Measurements from ENCODE around the gene BMPR2. TPM values are rescaled to one million over a fixed set of nuclear protein-coding genes. Genes with fewer than 3 reads are reported as not detected.
"Not testable (repeated sequence)": the region's sequence is repeated elsewhere in the genome, so short reads cannot be mapped to it uniquely, and the experiment has no call there.

Gene BMPR2
- total RNA-seq, 1 experiment from 2014 or later: 34.9 TPM

DNA sequence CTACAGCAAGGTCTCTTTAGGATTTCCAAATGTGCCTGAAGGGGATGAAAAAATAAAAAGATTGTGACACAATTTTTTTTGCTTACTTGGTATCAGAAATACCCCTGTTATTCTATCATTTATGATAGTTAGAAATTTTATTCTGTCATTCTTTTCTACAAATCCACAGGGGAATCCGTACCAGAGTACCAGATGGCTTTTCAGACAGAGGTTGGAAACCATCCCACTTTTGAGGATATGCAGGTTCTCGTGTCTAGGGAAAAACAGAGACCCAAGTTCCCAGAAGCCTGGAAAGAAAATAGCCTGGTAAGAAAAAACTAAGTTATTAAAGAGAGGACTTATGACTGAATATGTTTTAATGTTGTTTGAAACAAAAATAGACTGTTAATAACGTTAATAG lies 166.0 kb downstream of the BMPR2 start:
- peaks cover 10% of the 10 kb centered on the region for H3K4me1 ChIP-seq (ENCODE audit: insufficient read depth, low read length, poor library complexity, severe bottlenecking)
- H3K9me3 ChIP-seq (ENCODE audit: low read depth, low read length, poor library complexity, severe bottlenecking): no peaks in the 10 kb centered on the region
- intact Hi-C loops (cut with micrococcal nuclease; ENCODE audit: unreplicated experiment): no loop called here
- H3K27me3 ChIP-seq (replicated peaks; ENCODE audit: insufficient read depth, low read depth, low read length, poor library complexity): no peaks in the 10 kb centered on the region
- H3K36me3 ChIP-seq (ENCODE audit: insufficient read depth, low read length, poor library complexity, severe bottlenecking): no peaks in the 10 kb centered on the region
- CTCF ChIA-PET: interaction anchor here (0.7 kb wide), 1 partner anchor 268 kb away, joined by 3 read pairs; no protein-coding TSS in a partner anchor
- no peak for DNase-seq (ENCODE audit: low spot score)
- H3K27ac ChIP-seq (ENCODE audit: low read depth, low read length, poor library complexity, severe bottlenecking): no peak overlapping the region
- BruUV-seq (replicated peaks): no TSS peak
- POLR2A ChIA-PET (ENCODE audit: low non-redundant PET): no interaction called here
- no peak overlapping the region for H3K4me3 ChIP-seq (ENCODE audit: low read depth, low read length, poor library complexity, severe bottlenecking)
- no peak for TF ChIP-seq EZH2 (IDR thresholded peaks at IDR 0.05; ENCODE audit: borderline replicate concordance, low read depth, low read length, poor library complexity, severe bottlenecking)
- TF ChIP-seq, protein P1, sequence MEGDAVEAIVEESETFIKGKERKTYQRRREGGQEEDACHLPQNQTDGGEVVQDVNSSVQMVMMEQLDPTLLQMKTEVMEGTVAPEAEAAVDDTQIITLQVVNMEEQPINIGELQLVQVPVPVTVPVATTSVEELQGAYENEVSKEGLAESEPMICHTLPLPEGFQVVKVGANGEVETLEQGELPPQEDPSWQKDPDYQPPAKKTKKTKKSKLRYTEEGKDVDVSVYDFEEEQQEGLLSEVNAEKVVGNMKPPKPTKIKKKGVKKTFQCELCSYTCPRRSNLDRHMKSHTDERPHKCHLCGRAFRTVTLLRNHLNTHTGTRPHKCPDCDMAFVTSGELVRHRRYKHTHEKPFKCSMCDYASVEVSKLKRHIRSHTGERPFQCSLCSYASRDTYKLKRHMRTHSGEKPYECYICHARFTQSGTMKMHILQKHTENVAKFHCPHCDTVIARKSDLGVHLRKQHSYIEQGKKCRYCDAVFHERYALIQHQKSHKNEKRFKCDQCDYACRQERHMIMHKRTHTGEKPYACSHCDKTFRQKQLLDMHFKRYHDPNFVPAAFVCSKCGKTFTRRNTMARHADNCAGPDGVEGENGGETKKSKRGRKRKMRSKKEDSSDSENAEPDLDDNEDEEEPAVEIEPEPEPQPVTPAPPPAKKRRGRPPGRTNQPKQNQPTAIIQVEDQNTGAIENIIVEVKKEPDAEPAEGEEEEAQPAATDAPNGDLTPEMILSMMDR (conservative IDR thresholded peaks at IDR 0.05; ENCODE audit: low read depth, low read length): no peak

GRCh38 chr2:202545523-202545922 lies 169.4 kb downstream of the BMPR2 start:
- ChIA-PET POLR2A (ENCODE audit: low non-redundant PET) (no interaction called here), CTCF (no interaction called here)
- Histone ChIP-seq H3K4me1 (ENCODE audit: insufficient read depth, low read length, poor library complexity, severe bottlenecking) (peaks cover 10% of the 10 kb centered on the region), H3K4me3 (ENCODE audit: low read depth, low read length, poor library complexity, severe bottlenecking) (no peak overlapping the region), H3K27ac (ENCODE audit: low read depth, low read length, poor library complexity, severe bottlenecking) (no peak overlapping the region), H3K36me3 (ENCODE audit: insufficient read depth, low read length, poor library complexity, severe bottlenecking) (no peaks in the 10 kb centered on the region), H3K9me3 (ENCODE audit: low read depth, low read length, poor library complexity, severe bottlenecking) (no peaks in the 10 kb centered on the region), H3K27me3 (replicated peaks; ENCODE audit: insufficient read depth, low read depth, low read length, poor library complexity) (no peaks in the 10 kb centered on the region)
- TF ChIP-seq, protein P1 (conservative IDR thresholded peaks at IDR 0.05; ENCODE audit: low read depth, low read length): no peak
- TF ChIP-seq EZH2 (IDR thresholded peaks at IDR 0.05; ENCODE audit: borderline replicate concordance, low read depth, low read length, poor library complexity, severe bottlenecking): no peak
- peak; percentile 11 for DNase-seq (ENCODE audit: low spot score)
- no TSS peak for BruUV-seq (replicated peaks)
- intact Hi-C loops (cut with micrococcal nuclease; ENCODE audit: unreplicated experiment): no loop called here

DNA sequence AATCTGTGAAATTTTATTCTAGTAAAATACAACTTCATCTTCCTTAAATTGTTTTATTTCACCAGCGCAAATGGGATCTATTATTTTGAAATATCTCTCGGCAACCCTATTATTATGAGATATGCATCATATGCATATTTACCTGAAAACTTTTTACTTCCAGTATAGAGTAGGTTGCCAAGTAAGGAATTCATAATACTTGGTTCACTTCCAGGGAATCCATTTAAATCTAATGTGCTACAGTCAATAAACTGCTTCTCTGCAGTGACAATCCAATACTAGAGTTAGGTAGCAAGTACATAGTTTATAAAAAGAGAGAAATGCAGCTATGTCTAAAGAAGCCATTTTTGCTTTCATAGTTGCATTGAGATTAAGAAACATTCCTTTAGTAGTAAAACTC lies 169.8 kb downstream of the BMPR2 start:
- POLR2A ChIA-PET (ENCODE audit: low non-redundant PET): no interaction called here

DNA sequence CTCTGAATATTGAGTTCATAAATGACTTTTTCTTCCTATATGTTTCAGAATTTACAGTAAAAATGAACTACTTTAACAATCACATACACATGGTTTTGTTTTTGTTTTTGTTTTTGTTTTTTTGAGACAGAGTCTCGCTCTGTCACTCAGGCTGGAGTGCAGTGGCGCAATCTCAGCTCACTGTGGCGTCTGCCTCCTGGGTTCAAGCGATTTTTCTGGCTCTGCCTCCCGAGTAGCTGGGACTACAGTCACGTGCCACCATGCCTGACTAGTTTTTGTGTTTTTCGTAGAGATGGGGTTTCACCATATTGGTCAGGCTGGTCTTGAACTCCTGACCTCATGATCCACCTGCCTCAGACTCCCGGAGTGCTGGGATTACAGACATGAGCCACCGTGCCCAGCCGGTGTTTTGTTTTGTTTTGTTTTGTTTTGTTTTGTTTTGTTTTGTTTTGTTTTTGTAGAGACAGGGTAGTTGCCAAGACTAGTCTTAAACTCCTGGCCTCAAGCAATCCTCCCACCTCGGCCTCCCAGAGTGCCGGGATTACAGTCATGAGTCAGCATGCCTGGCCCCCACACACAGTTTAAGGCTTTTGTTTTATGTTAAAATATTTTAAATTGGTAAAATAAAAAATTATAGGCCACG lies 170.5 kb downstream of the BMPR2 start:
- intact Hi-C loops (cut with micrococcal nuclease; ENCODE audit: unreplicated experiment); H3K4me3 ChIP-seq (ENCODE audit: low read depth, low read length, poor library complexity, severe bottlenecking); CTCF ChIA-PET; H3K9me3 ChIP-seq (ENCODE audit: low read depth, low read length, poor library complexity, severe bottlenecking); BruUV-seq (replicated peaks); H3K27ac ChIP-seq (ENCODE audit: low read depth, low read length, poor library complexity, severe bottlenecking); H3K36me3 ChIP-seq (ENCODE audit: insufficient read depth, low read length, poor library complexity, severe bottlenecking); H3K27me3 ChIP-seq (replicated peaks; ENCODE audit: insufficient read depth, low read depth, low read length, poor library complexity); DNase-seq (ENCODE audit: low spot score): not testable (repeated sequence)
- peaks cover 10% of the 10 kb centered on the region for H3K4me1 ChIP-seq (ENCODE audit: insufficient read depth, low read length, poor library complexity, severe bottlenecking)
- POLR2A ChIA-PET (ENCODE audit: low non-redundant PET): interaction anchor here (0.7 kb wide), 1 partner anchor 90 kb away, joined by 4 read pairs; no protein-coding TSS in a partner anchor

More for the DNA sequence above, 169.8 kb downstream of the BMPR2 start:
- Histone ChIP-seq H3K9me3 (ENCODE audit: low read depth, low read length, poor library complexity, severe bottlenecking) (no peaks in the 10 kb centered on the region), H3K27ac (ENCODE audit: low read depth, low read length, poor library complexity, severe bottlenecking) (no peak overlapping the region), H3K4me3 (ENCODE audit: low read depth, low read length, poor library complexity, severe bottlenecking) (no peak overlapping the region), H3K27me3 (replicated peaks; ENCODE audit: insufficient read depth, low read depth, low read length, poor library complexity) (no peaks in the 10 kb centered on the region), H3K36me3 (ENCODE audit: insufficient read depth, low read length, poor library complexity, severe bottlenecking) (no peaks in the 10 kb centered on the region), H3K4me1 (ENCODE audit: insufficient read depth, low read length, poor library complexity, severe bottlenecking) (peaks cover 10% of the 10 kb centered on the region)
- no TSS peak for BruUV-seq (replicated peaks)
- TF ChIP-seq, protein P1 (conservative IDR thresholded peaks at IDR 0.05; ENCODE audit: low read depth, low read length): no peak
- no peak for TF ChIP-seq EZH2 (IDR thresholded peaks at IDR 0.05; ENCODE audit: borderline replicate concordance, low read depth, low read length, poor library complexity, severe bottlenecking)
- CTCF ChIA-PET: no interaction called here
- intact Hi-C loops (cut with micrococcal nuclease; ENCODE audit: unreplicated experiment): no loop called here
- no peak for DNase-seq (ENCODE audit: low spot score)
